Renal pelvis (tissue), 4 donors: ENCODE results near the gene ARFGEF2. TPM values are rescaled to one million over a fixed set of nuclear protein-coding genes. Genes with fewer than 3 reads are reported as not detected.
"Not testable (repeated sequence)": the region's sequence is repeated elsewhere in the genome, so short reads cannot be mapped to it uniquely, and the experiment has no call there.

ENCODE experiments used
- DNase-seq: peaks from one replicate; pipeline ENCODE4 v3.0.0-alpha.2; 2013
- polyA plus RNA-seq, 3 donors: library from polyadenylated mRNA; unstranded; fragments of 120-200 nt; gene quantifications; one replicate each; pipeline ENCODE4 v1.2.1, GENCODE V29; 2013; ENCODE audit not compliant: insufficient read length in 3 of 3

Gene ARFGEF2
- polyA plus RNA-seq, 3 donors = 22.6 to 33.1 (median 29.9) TPM

GRCh38 chr20:48995589-48995988 is 74.1 kb downstream of the ARFGEF2 start:
- no peak for DNase-seq

DNA sequence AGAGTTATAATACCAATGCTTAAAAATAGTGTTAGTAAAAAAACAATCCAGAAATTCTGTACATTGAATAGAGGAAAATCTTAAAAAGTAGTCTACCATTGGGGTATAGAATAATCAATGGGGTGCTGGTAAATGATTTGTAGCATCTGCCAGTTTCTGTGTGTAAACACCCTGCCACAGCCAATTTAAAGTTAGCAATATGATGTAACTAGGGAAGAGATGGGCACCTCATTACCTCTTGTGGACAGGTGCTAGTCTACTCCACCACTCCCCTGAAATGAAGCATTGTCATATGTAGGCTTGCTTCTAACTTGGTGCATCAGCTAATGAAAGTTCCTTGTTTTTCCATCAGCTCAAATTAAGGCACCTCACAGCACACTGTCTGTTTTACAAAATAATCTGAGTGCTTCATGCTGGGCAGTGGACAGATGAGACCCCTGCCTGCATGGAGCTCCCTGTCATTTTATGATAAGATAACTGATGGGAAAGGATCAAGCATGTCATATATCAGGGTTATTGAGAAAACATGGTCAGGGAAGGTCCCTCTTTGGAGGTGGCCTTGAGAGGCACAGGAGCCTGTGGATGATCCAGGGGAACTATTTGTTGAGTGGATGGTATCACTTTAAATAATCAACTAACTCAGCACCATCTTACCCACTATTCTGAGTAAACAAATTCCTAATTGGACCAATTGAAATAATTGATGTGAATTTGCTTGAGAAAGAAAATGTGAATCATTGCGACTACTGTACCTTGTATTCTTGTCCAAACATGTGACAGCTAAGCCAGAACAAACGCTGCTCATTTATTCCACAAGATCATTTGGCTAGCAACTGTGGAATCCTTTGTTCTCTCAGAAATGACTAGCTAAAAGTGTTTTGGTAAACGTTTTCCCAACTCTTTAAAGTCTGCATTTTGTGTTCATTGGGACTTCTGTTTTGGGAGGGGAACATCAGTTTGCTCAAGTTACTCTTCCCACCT is 78.7 kb downstream of the ARFGEF2 start:
- DNase-seq = no peak

DNA sequence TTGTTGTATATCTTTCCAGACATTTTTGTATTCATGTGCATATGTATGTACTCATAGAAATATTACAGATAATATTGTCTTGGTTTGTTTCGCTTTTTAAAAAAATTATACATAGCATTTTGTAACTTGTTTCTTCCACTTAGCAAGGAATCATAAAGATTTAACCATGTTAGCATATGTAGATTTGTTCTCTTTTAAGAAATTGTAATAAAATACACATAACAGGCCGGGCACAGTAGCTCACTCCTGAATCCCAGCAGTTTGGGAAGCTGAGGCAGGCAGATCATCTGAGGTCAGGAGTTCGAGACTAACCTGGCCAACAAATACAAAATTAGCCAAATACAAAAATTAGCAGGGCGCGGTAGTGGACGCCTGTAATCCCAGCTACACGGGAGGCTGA is 80.2 kb downstream of the ARFGEF2 start:
- no peak for DNase-seq

GRCh38 chr20:49006446-49006980 is 85.0 kb downstream of the ARFGEF2 start:
- no peak for DNase-seq

GRCh38 chr20:49009899-49010631 is 88.6 kb downstream of the ARFGEF2 start:
- no peak for DNase-seq

DNA sequence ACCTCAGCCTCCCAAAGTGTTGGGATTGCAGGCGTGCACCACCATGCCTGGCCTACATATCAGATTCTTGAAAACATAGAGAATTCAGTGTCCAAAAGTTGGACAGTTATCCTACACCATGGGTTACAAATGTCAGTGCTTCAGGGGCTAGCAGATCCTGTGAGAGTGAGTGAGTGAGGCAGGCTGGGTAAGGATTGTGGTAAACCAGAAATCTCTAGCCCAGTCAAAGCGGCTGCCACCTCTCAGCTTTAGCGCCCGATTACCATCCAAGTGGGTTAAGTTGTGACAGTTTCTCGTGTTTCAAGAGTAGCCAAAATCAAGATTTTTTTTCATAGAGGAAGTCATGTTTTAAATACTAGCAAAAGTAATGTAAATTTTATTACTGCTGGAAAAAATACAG is 102.7 kb downstream of the ARFGEF2 start:
- no peak for DNase-seq

DNA sequence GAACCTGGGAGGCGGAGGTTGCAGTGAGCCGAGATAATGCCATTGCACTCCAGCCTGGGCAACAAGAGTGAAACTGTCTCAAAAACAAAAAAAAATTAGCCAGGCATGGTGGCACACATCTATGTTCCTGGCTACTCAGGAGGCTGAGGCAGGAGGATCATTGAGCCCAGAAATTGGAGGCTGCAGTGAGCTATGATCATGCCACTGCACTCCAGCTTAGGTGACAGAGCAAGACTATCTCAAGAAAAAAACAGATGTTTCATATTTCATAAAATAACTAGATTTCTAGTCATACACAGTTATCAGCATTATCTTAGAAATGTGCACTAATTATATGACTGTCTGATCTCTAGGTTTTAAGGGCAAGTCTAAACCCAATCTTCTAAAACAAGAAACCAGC is 106.7 kb downstream of the ARFGEF2 start:
- DNase-seq = not testable (repeated sequence)

GRCh38 chr20:49028684-49029083 is 107.2 kb downstream of the ARFGEF2 start:
- no peak for DNase-seq

- no peak for DNase-seq
Measured at GRCh38 chr20:49029203-49029602, 107.7 kb downstream of the ARFGEF2 start.

GRCh38 chr20:49030954-49031619 is 109.6 kb downstream of the ARFGEF2 start:
- no peak for DNase-seq

GRCh38 chr20:49032455-49032854 is 110.9 kb downstream of the ARFGEF2 start:
- no peak for DNase-seq

GRCh38 chr20:49034070-49034732 is 112.7 kb downstream of the ARFGEF2 start:
- no peak for DNase-seq

- DNase-seq = no peak
Measured at GRCh38 chr20:49037962-49038387, 116.5 kb downstream of the ARFGEF2 start.

GRCh38 chr20:49039854-49040253 is 118.3 kb downstream of the ARFGEF2 start:
- DNase-seq = no peak

GRCh38 chr20:49043000-49043399 is 121.5 kb downstream of the ARFGEF2 start:
- DNase-seq = no peak

DNA sequence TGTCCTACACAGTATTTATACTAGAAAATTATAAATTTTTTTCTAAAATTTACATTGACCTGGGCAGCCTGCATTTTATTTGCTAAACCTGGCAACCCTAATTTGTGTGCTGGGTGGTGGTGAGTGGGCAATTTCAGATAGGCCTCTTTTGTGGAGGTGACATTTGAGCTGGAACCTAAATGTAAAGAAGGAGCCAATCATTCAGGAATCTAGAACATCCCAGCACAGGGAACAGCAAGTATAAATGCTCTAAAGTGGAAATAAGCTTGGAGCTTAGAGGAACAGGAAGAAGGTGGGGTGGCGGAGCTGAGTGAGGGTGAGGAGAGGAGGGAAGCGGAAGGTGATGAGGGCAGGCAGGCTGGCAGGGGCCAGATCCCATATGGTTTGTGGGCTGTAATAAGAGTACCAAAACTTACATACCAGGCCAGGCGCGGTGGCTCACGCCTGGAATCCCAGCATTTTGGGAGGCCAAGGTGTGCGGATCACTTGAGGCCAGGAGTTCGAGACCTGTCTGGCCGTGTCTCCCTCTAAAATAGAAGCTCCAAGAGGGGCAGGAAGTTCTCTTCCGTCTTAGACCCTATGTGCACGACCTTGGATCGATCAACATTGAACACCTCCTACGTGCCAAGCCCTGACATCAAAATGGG is 124.1 kb downstream of the ARFGEF2 start:
- DNase-seq = no peak

- DNase-seq = peak; percentile 93
Measured at GRCh38 chr20:49046087-49046900, 124.8 kb downstream of the ARFGEF2 start, which contains the start of gene CSE1L. Gene CSE1L (plus strand): TSS chr20:49046312. CDS start chr20:49058464, 12,152 bp downstream.

GRCh38 chr20:49052334-49052733 is 130.8 kb downstream of the ARFGEF2 start:
- DNase-seq = no peak

DNA sequence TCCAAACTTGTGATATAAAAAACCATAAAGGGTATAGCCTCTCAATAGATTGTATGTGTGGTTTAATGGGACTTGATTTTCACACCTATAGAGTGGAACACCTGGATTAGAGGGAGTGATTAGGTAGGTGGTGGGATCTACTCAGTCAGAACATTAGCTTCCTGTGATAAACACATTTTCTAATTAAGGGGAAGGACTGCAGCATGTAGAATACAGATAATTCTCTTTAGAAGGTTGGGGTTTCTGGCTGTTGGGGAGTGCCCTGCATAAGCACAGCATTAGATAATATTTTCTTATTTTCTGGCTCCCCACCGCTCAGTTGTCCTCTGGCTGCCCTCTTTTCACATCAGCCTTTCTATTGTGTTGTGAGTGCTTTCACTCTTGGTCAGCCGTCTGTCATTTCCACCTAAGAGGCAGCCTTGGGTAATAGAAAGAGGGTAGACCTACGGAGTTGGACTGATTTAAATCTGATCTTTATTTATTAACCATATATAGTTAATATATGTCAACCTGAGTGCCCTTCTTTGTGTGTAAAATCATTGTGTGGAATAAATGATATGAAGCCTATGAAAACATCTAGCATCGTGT is 132.6 kb downstream of the ARFGEF2 start:
- DNase-seq = no peak
